ENCODE results near the gene TEX2. TPM values are rescaled to one million over a fixed set of nuclear protein-coding genes. Genes with fewer than 3 reads are reported as not detected.

Gene TEX2
- total and polyA plus RNA-seq, 2 of the 13 experiments (the other 11 are each of a cell fraction or from before 2014, with no cell fraction given), result 21.4 to 37.7 TPM

GRCh38 chr17:64278614-64279013 is 15.6 kb upstream of the TEX2 start (continued):
- 0 out of 2 replicates have a peak, but pooled peaks have one; percentile 5 for TF ChIP-seq MNT (IDR thresholded peaks at IDR 0.05)
- no peak for TF ChIP-seq POLR2G (IDR thresholded peaks at IDR 0.05; ENCODE audit: low read depth, low read length)
- TF ChIP-seq FOXA3 (CRISPR knock-in tag; IDR thresholded peaks at IDR 0.05), result peak; percentile 48
- TF ChIP-seq BHLHE40 (IDR thresholded peaks at IDR 0.05; ENCODE audit: low read length), result peak; percentile 75
- 0 out of 2 replicates have a peak, but pooled peaks have one; percentile 27 for TF ChIP-seq ZNF501 (CRISPR knock-in tag; IDR thresholded peaks at IDR 0.05)
- peak; percentile 33; the same call in 1 of the 2 replicates for TF ChIP-seq ARID5B (CRISPR knock-in tag; IDR thresholded peaks at IDR 0.05)
- peak; percentile 31; the same call in 1 of the 2 replicates for TF ChIP-seq GABPB1 (CRISPR knock-in tag; IDR thresholded peaks at IDR 0.05)
- 0 out of 2 replicates have a peak, but pooled peaks have one; percentile 5 for TF ChIP-seq FOSL2 (CRISPR knock-in tag; IDR thresholded peaks at IDR 0.05)
- TF ChIP-seq GABPA (IDR thresholded peaks at IDR 0.05; ENCODE audit: low read depth, low read length), result no peak
- TF ChIP-seq GABPA (CRISPR knock-in tag; IDR thresholded peaks at IDR 0.05; ENCODE audit: low read depth), result peak; percentile 70
- no peak for TF ChIP-seq BCL6 (CRISPR knock-in tag; IDR thresholded peaks at IDR 0.05)
- 0 out of 2 replicates have a peak, but pooled peaks have one; percentile 41 for TF ChIP-seq MAX (IDR thresholded peaks at IDR 0.05)
- TF ChIP-seq ZNF557 (CRISPR knock-in tag; IDR thresholded peaks at IDR 0.05), result 0 out of 2 replicates have a peak, but pooled peaks have one; percentile 21

Measured in HepG2 (cell line).